Measurements from ENCODE around the gene TRPM3.
A peak's percentile ranks its signal among the peaks of the same experiment; 100 is the strongest.
"Not testable (repeated sequence)": the region's sequence is repeated elsewhere in the genome, so short reads cannot be mapped to it uniquely, and the experiment has no call there.

The TRPM3 gene

DNA sequence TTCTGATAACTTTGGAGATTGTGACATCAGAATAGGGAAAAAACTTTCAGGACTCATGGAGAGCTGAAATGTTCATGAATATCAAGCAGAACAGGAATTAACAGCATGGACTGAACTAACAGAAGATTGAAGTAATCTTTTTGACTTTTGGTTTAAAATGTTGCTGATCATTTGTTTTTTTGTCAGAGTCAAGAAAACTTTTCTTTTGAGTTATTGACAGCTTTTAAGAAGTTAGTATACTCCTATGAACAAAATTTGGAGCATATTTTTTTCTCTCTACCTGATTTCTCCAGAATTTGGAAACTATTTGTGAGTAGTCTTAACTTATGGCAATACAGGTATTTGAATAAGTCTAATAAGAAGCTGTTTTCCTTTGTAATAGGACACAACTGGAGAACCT lies 462.7 kb downstream of the TRPM3 start:
- no peak for DNase-seq (ENCODE audit: low read depth)

DNA sequence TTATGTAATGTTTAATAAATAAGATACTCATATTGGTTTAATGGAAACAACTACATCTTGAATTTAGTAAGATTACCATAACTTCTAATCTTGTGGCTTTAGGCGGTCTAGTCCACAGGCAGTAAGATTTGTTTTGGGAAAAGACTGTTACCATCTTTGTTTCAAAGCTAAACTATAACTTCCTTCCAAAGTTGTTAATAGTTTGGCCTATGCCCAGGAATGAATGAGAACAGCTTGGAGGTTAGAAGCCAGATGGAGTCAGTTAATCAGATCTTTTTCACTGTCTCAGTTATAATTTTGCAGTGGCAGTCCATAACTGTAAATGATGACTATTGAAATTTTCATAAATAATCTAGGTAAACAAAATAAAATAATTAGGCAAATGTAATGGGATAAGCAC lies 465.1 kb downstream of the TRPM3 start:
- no peak for DNase-seq (ENCODE audit: low read depth)

DNA sequence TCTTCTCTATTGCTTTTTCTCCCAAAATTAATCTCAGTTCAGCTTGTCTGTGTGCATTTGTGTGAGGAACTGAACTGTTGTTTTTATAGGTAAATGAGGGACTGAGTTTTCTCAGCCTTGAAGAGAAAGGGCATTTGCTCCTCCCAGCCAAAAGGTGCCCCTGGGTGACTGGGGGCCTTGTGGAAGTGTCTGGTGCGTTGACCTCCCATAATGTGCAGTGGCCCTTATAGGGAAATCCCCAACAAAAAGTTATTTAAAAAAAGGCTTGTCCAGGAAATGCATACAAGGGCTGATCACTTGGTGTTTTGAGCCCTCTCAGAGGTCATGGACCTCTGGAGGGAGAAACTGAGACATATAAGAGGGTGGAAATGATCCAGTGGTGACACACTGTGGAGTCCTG lies 467.3 kb downstream of the TRPM3 start:
- DNase-seq (ENCODE audit: low read depth) = no peak

DNA sequence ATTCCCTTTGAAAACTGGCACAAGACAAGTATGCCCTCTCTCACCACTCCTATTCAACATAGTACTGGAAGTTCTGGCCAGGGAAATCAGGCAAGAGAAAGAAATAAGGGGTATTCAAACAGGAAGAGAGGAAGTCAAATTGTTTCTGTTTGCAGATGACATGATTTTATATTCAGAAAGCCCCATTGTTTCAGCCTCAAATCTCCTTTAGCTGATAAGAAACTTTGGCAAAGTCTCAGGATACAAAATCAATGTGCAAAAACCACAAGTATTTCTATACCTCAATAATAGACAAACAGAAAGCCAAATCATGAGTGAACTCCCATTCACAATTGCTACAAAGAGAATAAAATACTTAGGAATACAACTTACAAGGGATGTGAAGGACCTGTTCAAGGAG lies 476.8 kb downstream of the TRPM3 start:
- not testable (repeated sequence) for DNase-seq (ENCODE audit: low read depth)

DNA sequence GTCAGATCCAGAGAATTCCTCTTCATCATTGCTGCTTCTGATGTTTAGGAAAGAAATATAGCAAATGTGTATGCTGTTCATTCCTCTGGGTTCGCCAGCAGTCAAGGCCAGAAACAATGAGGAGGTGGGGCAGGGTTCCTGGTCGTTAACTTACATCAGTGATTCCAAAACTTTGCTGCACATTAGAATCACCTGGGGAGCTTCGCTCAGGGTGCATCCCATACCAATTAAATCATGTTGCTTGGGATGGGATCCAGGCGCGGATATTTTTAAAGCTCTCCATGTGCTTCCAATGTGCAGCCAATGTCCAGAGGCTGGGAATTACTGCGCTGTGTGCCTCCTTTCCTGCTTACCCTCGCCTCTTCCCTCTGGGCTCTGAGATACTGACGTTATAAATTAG lies 479.1 kb downstream of the TRPM3 start:
- no peak for DNase-seq (ENCODE audit: low read depth)

DNA sequence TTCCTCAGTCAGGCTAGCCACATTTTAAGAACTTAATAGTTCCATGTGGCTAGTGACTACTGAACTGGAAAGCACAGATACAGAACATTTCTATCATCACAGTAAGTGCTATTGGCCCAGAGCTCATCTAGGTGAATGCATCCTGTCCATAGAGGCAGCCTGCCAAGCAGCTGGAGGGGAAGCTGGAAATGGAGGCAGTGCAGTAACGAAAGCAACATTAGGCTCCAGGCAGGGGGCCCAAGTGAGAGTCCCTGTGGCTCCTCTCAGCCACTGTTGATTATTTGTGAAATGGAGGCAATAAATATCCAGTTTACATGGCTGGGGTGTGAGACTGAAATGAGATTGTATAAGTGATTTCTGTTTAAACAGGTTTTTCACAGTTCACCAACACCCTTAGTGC lies 479.8 kb downstream of the TRPM3 start:
- DNase-seq (ENCODE audit: low read depth) = no peak

DNA sequence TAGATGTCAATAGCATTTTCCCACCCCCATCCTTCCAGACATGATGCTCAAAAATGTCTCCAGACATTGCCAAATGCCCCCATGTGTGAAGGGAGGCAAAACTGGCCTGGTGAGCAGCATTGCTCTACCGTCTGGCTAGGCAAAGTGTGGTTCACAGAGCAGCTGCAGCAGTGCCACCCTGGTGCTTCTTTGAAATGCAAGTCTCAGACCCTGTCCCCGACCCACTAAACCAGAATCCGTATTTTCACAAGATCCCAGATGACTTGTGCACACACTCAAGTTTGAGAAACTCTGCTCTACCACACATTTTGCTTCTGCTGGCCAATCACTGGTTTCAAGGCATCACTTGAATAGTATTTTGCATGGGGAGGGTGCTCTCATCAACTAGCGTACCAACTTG lies 480.4 kb downstream of the TRPM3 start:
- no peak for DNase-seq (ENCODE audit: low read depth)

DNA sequence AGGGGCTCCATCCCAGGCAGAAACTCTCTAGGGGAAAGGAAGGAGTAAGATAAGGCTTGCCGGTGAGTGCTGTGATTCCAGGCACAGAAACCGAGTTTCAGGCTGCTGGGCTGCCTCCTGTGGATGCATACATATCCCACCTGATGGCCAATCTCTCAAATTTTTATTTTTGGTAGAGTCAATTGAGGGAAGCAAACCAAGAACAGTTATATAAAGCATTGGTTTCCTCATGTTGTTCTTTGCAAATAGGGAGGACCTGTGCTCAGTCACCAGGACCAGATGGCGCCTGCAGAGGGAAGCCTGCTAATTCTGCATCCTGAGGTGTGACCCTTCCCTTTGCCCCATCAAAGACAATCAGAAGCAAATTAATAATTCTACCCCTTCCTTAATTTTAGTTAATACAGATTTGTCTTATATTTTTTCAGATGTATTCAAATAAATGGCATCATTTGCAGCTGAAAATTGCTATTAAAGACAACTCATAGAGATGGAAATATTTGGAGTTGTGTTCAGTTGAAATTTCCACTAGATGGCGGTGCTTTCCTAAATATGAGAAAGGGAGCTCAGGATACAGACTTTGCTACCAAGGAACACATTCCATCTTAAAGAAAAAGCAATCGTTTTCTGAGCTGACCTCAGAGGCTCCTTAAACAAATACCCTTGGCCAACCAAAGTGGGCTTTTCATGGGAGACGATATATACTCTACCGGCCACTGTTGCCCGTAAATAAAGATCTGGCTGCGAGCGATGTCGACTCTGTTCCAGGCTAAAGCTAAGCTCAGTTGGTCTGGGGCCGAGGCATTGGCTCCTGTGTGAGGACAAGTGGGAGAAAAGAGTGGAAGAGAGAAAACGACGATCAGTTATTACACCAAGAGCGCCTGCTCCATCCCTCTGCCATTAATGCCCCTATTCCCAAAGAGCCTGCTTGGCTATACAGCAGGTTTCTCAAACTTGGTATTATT lies 481.3 kb downstream of the TRPM3 start:
- peak; percentile 55 for DNase-seq (ENCODE audit: low read depth)

DNA sequence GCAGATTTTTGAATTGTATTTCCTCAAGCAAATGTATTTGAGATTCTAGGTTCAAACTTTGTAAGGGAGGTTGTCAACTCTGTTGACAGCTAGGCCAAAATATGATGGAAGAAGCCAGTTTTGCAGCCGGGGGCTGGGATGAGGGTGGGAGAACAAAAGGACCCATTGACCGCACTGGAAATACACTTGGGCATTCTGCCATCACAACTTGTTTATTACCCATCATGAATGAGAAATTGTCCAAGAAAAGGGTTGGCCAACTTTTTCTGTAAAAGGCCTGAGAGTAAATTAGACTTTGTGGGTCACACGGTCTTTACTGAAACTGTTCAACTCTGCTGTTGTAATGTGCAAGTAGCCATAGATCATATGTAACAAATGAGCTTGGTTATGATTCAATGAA lies 485.6 kb downstream of the TRPM3 start:
- no peak for DNase-seq (ENCODE audit: low read depth)

DNA sequence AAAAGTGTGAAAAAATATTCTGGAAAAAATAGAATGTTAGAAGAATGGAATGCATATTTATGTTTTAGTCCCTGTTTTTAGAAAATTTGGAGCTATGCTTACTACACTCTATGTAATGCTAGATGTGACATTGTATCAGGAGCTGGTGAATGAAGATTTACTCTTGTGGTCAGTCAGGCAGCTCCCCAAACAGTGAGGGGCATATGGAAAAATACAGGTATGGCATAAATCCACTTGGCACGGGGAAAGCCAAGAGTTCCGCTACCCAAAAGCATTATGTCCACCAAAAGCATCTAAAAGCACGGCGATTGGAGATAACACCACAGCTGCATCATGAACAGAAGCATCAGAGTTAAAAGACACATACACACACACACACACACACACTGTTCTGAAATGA lies 486.7 kb downstream of the TRPM3 start:
- no peak for DNase-seq (ENCODE audit: low read depth)

DNA sequence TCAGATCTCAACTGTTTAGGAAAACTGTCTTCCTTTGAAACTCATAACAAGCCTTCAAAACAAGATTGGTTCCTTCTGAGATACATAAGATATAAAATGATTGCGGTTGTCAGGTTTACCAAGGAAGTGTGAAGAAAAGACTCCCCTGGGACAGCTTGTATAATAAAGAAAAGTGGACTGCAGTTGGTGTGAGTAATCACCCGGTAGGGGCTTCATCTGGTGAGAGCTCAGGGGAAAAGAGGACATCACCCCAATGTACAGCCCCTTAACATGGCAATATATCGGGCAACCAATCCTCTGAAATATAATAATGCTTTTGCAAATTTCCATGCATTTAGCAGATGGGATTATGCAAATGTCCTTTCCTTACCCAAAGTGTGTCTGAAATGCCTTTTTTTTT lies 490.4 kb downstream of the TRPM3 start:
- DNase-seq (ENCODE audit: low read depth) = no peak

DNA sequence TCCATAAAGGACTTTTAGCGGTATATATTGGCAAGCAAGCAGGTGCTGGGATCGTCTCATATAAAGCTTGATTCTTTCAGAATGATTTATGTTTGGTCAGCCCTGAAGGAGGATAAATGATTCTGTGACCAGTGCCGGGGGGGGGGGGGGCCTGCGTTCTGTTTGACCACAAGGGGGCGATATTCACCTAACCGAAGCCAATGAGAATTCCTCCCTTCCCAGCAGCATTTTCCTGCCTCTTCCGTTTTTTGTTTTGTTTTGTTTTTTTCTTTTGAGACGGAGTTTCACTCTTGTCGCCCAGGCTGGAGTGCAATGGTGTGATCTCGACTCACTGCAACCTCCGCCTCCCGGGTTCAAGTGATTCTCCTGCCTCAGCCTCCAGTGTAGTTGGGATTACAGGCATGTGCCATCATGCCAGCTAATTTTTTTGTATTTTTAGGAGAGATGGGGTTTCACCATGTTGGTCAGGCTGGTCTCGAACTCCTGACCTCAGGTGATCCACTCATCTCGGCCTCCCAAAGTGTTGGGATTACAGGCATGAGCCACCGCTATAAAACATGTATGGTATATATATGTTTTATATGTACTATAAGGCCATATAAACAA lies 492.2 kb downstream of the TRPM3 start:
- DNase-seq (ENCODE audit: low read depth) = not testable (repeated sequence)

DNA sequence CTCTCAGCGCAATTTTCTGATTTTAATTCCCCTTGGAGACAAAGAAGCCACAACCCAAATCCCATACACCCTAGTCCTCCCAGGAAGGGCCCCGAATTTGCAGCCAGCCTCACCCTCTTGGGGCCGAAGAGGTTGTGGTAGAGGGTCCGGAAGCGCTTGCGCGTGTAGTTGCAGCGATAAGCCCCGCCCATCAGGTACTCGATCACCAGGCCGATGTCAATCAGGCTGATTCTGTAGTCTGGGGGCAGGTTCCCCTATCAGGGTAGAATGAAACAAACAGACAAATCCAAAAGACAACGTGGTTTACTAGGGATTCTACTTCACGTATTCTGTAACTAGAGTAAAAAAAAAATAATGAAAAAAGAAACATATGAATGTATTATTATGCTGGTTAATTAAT lies 496.3 kb downstream of the TRPM3 start:
- no peak for DNase-seq (ENCODE audit: low read depth)

DNA sequence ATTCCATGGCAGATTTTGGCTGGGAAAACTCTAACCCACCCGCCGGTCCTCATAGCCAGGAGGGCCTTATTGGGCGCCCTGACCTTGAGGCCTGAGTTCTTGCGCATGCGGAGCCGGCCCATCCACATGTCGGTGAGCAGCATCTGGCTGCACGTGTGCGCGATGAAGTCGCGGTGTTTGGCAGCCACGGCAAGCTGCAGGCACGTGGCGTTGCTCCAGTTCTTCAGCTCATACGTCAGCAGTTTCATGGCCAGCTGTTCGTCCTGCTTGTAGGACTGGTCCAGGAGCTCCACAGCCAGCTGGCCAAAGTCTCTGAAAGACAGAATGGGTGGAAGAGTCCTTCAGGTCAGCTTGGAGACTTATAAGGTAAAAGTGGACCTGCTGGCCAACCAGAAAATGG lies 502.6 kb downstream of the TRPM3 start:
- no peak for DNase-seq (ENCODE audit: low read depth)

DNA sequence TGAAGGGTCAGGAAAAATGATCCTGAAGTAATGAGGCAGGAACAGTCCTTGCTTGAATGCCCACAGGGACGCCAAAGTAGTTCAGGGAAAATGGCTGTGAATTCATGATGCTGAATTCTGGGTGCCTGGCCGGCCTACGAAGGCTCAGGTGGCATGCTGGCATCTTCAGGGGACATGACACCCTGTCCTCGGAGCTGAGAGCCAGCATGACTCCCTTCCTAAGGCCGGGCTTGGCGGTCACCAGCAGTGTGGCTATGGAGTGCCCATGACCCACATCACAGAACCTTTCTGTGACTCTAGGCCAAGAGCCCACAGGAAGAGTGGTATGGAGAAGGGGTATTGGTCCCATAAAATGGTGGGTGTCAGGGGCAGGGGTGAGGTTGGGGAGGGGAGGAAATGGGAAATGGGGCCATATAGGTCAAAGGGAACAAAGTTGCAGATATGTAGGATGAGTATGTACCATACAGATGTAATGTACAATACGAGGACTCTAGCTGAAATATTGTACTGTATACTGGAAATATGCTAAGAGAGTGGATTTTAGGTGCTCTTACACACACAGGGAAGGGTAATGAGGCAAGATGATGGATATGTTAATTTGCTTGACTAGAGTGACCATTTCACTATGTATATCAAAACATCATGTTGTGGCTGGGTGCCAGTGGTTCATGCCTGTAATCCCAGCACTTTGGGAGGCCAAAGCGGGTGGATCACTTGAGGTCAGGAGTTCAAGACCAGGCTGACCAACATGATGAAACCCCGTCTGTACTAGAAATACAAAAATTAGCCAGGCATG lies 504.2 kb downstream of the TRPM3 start:
- DNase-seq (ENCODE audit: low read depth) = no peak

DNA sequence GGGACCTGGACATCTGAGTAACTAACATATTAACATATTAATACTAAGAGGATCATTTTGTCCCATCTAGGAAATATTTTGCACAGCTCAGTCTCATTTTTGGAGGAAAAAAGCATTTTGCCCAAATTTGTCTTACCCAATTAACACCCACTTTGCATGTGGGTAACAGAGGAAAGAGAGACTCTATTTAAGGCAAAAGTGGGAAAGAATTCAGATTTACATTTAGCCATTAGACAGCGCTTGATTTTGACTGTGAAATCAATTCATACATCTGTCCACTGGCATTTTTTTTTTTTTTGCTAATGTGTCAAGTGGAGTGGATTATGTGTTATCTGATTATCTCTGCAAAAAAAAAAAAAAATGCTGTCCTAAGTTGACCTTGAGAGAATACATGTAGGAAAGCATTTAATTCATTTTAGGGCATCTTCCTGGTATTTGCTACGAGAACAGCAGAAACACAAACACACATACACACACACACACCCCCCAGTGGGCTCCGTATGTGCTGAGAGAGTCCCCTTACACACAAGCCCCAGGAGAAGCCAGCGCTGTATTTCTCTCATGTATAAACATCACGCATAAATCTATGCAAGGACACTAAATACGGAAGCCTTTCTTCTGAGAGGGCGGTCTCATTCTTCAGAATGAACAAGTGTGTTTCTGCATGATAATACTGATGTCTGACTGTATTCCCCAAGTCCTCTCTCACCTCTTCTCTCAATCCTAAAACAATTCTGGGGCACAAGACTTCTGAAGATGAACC lies 505.0 kb downstream of the TRPM3 start:
- DNase-seq (ENCODE audit: low read depth) = no peak

DNA sequence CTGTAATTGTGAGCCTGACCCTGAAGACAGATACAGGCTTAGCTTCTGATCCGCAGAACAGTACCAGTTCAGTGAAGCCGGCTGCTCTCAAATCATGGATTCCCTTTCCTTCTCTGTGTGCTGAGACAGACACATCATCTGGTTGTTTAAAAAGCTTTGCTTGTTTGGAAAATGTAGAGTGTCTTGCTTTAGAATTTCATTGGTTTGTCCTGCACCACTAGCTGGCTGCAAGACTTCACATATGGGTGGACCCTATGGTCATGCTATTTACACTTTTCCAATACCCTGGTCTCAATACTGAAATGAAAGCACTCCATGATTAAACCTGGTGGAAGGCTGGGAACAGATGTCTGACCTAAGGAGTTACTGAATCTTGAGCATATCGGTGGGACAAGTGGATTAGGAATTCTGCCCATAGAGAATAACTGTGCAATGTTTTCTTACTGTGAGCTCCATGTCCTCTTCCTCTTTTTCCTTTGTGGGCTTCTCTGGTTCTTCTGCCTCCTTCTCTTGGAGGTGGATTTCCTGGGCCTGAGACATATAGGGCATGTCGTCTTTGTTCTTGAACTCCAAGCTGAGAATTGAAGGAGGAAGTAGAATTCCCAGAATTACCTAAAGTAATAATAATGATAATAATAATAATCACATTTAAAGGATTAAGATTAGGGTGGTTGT lies 505.8 kb downstream of the TRPM3 start:
- DNase-seq (ENCODE audit: low read depth) = no peak

DNA sequence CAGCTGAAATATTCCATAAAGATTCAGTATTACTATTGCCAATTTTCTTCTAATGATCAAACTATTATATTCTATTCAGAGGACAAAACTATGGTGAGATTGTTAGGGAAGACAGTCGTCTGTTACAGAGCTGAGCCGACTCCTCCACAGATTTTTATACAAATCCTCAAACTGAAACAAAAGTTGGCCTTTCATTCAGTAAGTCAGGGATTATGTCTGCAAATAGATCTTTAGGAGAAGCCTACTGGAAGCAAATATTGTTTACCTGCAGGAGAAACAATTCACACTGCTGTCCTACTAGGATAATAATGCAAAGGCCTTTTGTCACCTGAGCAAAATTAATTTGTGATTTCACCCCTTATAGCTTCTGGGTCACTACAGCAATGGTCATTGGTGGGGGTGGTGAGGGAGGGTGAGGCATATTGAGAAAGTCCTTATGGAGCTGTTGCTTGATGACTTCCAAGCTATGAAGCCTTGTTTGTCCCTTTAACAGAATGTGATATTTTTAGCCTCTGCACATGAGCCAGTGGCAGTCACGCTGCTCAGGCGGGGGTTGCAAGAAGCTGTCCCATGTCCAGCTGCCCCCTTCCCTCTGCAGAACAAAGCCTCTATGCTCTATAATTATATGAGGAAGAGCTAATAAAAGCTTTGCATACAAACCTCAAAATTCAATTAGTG lies 506.5 kb downstream of the TRPM3 start:
- no peak for DNase-seq (ENCODE audit: low read depth)

DNA sequence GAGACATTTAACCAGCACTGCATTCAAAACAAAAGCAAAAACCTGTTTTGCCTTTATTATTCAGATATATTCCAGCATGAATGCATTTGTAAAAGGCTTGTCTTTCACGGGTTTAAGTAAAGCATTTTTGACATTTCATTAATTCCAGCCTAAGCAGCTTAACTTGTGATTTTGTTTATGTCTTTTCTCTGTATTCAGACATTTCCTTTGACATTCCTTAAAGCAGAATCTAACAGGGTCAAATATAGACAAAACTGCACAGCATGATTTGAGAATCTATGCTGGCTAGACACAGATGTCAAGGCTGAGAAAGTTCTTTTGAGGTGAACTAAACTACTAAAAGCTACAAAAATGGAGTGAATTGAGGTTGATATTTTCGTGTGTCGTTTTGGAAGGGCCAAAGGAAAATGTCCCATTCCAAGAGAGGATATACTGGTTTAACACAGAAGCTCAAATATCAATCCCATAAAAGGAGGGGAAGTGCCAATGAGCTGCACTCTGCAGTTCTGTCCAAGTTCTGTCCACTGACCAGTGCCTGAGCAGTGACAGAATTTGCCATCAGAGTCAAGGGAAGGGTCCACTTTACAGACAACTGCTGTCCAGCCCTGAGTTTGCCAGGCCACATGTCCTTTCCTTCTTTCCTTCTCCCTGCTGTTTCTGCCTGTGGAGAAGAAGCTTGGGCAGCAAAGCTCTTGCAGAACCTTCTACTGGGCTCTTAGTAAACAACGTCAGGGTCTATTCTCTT lies 508.2 kb downstream of the TRPM3 start:
- no peak for DNase-seq (ENCODE audit: low read depth)

DNA sequence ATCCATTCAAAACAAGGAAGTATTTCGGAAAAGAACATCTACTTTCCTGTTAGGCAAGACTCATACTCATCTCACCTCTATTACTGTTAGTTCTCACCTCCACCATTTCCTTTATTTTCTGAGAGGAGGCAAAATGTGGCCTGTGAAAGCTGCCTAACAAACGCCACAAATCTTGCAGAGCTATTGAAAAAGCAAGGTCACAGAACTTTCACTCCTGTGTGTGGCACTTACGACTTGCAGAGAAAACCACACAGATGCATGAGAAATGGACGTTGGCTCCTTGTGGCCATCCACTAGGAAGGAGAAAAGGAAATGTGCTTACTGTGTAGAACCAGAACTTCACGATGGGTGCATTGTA lies 511.2 kb downstream of the TRPM3 start:
- DNase-seq (ENCODE audit: low read depth) = no peak
